Superior temporal gyrus (tissue), 1 donor: Measurements from ENCODE around the gene CACNA1H.

Experiments used
- DNase-seq: peaks from one replicate; pipeline ENCODE4 v3.0.0-alpha.2; 2016; ENCODE audit errors: extremely low spot score

CACNA1H gene

DNA sequence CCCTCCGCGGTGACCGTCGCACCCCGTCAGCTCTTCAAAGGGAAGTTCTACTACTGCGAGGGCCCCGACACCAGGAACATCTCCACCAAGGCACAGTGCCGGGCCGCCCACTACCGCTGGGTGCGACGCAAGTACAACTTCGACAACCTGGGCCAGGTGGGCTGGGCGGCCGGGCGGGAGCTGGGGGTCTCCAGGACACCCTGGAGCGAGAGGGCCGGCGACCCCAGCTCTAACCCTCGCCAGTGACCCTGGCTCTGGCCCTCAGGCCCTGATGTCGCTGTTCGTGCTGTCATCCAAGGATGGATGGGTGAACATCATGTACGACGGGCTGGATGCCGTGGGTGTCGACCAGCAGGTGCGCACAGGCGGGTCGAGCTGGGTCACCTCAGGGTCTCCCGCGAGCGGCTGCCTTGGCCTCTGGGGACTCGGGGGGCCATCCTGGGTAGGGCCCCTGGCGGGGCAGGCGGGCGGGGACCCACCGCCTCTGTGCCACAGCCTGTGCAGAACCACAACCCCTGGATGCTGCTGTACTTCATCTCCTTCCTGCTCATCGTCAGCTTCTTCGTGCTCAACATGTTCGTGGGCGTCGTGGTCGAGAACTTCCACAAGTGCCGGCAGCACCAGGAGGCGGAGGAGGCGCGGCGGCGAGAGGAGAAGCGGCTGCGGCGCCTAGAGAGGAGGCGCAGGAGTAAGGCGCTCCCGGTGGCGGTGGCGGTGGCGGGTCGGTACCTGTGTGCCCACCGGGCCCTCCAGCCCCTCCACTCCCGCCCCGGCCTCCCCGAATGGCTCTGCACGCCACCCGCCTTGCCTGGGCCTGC is 58.8 kb downstream of the CACNA1H start:
- DNase-seq = no peak

DNA sequence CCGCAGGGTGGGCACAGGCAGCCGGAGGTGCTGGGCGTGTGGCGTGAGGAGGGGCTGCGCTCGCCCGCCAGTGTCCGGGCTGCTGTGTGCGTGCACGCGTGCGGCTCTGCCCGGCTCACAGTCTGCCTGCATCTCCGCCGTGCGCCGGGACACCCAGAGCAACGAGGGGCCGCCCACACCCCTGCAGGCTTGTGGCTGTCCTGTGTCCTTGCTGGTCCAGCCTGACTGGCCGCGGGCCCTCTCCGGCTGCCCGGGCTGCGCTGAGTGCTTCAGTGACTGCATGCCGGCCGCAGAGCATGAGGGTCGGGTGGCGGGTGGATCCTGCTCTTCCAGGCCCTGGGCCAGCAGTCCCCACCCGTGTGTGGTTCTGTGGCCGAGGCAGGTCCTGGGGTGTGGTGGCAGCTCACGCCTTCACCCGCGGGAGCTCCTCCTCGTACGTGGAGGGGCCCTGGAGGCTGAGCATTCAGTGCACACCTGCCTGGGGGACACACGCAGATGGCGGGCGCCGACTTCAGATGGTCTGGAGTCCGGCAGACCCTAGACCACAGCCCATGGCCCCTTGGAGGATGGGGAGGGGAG is 59.8 kb downstream of the CACNA1H start:
- DNase-seq = no peak

DNA sequence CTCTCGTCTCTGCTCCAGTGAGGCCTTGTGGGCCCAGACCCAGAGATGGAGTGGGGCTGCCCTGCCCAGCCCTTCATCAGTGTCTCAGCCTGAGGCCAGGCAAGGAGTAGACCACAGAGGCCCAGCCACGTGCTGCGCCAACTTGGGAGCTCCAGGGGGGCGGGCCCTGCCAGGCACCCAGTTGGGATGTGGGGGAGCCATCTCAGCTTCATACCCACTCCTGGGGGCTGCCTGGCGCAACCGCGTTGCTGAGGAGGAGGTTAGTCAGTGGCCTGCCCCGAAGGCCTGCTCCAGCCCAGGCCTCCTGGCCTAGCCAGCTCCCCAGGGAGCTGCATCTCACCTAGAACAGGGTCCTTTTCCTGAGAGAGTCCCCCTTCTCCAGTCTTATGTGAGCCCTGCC is 60.3 kb downstream of the CACNA1H start:
- DNase-seq = no peak

DNA sequence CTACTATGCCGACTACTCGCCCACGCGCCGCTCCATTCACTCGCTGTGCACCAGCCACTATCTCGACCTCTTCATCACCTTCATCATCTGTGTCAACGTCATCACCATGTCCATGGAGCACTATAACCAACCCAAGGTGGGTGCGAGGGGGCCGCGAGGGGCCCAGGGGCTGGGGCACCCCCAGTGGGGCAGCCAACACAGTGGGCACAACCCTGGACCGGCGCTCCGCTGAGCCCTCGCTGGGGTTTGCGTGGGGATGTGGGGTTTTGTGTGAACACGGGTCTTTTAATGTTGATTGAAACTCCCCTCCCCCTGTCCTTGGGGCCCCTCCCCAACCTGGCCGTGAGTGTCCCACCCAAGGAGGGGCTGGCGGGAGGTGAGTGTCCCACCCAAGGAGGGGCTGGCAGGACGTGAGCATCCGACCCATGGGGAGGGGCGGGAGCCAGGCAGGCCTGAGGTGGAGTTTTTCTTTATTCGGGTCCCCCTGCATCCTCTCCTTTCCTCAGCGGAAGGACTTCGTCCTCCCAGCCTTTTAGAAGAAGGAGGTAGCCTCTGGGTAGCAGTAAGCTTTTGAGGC is 61.0 kb downstream of the CACNA1H start:
- no peak for DNase-seq

DNA sequence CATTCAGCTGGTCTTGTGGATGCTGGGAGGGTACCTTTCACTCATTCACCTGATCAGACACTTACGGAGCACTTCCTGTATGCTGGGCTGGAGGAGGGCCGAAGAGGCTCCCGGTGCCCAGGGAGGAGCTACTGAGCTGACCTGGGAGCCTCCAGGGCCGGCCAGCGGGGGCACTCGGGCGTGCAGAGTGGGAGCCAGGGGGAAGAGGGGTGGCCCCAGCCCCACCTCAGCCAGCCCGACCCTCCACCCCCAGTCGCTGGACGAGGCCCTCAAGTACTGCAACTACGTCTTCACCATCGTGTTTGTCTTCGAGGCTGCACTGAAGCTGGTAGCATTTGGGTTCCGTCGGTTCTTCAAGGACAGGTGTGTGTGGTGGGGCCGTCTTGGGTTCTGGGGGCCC is 61.8 kb downstream of the CACNA1H start:
- DNase-seq = no peak

DNA sequence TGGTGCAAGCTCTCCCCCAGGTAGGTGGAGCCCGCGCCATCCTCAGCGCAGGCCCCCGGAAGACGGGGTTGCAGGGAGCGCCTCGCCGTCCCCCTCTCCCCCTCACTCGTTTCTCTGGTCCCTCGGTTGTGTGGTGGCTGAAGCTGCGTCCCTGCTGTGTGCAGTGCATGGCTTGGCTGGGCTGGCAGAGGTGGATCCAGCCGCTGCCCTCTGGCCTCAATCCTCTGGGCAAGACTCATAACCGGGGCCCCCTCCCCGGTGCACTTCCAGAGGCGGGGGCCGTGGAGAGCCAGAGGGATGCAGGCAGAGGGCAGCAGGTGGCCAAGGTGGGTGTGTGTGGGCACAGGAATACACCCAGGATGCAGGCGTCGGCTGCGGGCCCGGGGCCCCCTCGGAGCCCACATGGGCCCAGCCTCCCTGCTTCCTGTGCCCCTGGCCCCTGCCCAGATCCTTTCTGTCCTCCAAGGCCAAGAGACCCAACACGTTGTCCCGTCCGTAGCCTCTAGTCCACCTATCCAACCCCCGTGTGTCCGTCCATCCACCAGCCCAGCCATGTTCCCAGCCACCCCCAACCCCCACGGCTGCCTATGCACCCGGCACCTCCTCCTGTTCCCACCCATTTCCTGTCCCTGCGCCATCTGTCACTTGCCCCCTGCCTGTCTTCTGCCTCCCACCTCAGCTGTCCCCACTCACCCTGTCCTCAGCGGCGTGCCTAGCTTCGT is 62.8 kb downstream of the CACNA1H start:
- DNase-seq = no peak

DNA sequence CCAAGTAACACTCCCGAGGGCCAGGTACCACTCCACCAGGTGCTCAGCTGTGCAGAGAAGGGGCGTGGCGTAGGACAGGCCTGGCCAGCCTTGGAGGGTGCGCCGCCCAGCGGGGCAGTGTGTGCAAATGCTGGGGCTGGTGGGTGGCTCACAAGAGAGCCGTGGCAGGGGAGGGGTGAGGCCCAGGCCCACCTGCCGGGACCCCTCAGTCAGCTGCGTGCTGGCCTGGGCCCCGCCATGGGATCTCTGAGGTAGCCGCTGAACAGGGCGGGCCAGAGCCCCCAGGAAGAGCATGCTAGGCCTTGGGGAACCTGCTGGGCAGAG is 63.4 kb downstream of the CACNA1H start:
- DNase-seq = no peak

DNA sequence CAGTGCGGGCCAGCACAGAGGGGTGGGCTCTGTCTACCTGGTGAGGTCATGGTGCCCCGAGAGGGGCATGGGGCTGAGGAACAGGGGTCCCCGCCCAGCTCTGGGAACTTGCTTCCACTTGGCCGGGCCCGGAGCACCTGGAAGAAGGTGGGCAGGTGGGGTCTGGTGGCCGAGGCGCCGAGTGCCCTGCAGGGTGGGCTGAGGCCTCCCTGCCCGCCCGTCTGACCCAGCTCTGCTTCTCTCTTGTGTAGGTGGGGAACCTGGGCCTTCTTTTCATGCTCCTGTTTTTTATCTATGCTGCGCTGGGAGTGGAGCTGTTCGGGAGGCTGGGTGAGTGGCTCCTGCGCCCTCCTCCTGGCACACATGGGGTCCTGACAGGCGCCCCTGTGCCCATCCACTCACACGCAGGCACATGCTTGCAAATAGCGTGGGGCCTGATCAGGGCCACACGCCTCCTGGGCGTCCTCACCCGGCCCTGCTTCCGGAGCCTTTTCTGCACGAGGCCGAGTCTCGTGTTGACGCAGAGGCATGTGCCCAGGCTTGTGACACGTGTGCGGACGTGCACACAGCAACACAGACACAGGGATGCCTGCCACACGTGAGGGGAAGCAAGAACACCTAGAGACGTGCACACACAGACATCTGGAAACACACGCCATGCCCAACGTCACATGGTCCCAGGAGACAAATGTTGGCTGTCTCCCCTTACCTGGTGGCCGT is 63.9 kb downstream of the CACNA1H start:
- DNase-seq = no peak

DNA sequence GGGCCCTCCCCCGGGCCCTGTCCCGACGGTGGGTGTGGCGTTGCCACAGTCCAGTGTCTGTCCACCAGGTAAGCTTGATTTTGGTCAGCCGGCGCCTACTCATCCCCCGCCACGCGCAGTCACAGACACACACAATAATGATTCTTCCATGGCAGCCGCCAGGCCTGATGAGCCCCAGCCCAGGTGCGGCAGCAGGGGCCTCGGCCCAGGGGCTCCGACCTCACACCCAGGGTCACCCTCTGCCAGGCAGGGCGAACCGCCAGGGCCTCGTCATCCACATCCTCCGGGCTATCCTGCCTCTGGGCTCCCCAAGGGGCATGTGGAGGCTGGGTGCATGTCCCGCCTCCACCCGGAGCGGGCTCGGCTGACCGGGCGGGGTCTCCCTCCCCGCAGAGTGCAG is 64.6 kb downstream of the CACNA1H start:
- DNase-seq = no peak

DNA sequence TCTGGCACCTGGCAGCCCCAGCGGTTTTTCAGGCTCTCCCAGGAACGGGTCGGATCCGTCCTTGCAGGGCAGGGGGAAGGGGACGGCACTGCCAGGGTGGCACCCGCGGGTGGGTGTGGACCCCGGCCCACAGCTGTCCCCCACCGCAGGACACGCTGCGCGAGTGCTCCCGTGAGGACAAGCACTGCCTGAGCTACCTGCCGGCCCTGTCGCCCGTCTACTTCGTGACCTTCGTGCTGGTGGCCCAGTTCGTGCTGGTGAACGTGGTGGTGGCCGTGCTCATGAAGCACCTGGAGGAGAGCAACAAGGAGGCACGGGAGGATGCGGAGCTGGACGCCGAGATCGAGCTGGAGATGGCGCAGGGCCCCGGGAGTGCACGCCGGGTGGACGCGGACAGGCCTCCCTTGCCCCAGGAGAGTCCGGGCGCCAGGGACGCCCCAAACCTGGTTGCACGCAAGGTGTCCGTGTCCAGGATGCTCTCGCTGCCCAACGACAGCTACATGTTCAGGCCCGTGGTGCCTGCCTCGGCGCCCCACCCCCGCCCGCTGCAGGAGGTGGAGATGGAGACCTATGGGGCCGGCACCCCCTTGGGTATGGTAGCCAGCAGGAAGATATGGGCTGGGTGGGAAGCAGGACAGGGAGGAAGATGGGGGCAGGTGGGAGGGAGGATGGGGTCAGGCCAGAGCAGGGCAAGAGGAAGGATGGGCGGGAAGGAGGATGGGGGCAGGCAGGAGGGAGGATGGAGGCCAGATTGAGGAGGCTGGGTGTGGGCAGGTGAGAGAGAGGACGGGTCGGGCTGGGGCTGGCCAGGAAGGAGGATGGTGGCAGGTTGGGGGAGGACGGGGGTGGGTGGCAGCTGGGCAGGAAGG is 65.4 kb downstream of the CACNA1H start:
- no peak for DNase-seq

DNA sequence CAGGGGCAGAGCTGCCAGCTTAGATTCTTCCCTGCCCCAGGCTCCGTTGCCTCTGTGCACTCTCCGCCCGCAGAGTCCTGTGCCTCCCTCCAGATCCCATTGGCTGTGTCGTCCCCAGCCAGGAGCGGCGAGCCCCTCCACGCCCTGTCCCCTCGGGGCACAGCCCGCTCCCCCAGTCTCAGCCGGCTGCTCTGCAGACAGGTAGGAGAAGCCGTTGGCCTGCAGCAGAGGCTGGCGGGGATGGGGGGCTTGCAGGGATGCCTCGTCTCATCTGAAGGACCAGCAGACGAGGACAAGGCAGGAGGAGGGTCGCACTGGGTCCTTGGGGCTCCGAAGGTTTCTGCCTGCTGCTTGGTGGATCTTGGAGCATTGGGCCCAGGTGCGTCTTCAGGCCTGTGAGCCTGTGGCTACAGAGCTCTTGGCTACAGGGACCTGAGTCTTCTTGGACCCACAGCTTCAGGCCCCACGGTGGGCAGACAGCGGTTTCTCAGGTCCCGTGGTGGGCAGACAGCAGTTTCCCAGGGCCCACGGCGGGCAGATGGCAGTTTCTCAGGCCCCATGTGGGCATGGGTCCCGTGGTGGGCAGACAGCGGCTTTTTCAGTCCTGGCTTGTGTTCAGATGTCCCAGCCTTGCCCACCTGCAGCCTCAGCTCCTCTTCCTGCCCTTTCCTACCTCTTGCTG is 66.2 kb downstream of the CACNA1H start:
- no peak for DNase-seq

DNA sequence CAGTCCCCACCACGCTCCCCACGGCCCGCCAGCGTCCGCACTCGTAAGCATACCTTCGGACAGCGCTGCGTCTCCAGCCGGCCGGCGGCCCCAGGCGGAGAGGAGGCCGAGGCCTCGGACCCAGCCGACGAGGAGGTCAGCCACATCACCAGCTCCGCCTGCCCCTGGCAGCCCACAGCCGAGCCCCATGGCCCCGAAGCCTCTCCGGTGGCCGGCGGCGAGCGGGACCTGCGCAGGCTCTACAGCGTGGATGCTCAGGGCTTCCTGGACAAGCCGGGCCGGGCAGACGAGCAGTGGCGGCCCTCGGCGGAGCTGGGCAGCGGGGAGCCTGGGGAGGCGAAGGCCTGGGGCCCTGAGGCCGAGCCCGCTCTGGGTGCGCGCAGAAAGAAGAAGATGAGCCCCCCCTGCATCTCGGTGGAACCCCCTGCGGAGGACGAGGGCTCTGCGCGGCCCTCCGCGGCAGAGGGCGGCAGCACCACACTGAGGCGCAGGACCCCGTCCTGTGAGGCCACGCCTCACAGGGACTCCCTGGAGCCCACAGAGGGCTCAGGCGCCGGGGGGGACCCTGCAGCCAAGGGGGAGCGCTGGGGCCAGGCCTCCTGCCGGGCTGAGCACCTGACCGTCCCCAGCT is 67.3 kb downstream of the CACNA1H start:
- no peak for DNase-seq

DNA sequence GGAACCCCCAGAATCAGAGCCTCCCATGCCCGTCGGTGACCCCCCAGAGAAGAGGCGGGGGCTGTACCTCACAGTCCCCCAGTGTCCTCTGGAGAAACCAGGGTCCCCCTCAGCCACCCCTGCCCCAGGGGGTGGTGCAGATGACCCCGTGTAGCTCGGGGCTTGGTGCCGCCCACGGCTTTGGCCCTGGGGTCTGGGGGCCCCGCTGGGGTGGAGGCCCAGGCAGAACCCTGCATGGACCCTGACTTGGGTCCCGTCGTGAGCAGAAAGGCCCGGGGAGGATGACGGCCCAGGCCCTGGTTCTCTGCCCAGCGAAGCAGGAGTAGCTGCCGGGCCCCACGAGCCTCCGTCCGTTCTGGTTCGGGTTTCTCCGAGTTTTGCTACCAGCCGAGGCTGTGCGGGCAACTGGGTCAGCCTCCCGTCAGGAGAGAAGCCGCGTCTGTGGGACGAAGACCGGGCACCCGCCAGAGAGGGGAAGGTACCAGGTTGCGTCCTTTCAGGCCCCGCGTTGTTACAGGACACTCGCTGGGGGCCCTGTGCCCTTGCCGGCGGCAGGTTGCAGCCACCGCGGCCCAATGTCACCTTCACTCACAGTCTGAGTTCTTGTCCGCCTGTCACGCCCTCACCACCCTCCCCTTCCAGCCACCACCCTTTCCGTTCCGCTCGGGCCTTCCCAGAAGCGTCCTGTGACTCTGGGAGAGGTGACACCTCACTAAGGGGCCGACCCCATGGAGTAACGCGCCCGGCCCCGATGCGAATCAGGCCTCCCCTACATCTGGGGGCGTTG is 68.1 kb downstream of the CACNA1H start:
- DNase-seq = no peak

DNA sequence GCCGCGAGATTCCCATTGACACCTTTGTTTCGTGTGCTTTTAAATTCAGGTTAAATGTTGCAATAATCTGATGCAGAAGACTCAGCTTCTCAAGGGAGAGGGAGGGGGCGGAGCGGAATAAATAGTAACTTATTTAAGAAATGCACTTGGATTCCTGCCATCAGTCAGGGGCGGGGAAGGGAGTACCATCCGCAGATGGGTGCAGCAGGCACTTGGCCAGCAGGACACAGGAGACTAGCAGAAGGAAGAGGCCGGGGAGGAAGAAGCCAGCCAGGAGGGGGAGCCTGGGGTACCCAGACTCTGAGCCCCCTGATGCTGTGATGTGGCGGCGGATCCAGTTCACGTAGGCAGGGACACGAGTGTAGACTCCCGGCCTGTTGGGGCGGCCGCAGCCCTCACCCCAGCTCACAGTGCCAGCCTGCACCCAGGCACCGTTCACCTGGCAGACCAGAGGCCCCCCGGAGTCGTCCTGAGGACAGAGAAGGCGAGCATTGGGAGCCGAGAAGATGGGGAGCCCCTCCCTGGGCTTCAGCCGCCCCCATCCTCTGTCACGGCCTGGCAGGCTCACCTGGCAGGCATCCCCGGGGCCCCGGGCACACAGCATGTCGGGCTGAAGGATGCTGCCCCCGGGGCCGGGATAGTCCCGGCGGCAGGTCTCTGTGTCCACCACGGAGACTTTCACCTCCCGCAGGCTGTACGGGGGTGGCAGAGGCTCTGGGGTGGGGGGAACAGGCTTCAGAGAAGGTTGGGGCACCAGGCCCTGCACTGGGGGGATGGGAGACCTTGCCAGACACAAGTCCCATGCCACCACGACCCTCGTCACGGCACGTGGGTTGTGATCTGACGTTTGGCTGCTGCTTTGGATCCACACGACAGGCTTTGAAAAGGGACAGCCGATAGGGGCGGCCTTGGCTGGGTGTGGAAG is 69.0 kb downstream of the CACNA1H start:
- peak; percentile 10 for DNase-seq

DNA sequence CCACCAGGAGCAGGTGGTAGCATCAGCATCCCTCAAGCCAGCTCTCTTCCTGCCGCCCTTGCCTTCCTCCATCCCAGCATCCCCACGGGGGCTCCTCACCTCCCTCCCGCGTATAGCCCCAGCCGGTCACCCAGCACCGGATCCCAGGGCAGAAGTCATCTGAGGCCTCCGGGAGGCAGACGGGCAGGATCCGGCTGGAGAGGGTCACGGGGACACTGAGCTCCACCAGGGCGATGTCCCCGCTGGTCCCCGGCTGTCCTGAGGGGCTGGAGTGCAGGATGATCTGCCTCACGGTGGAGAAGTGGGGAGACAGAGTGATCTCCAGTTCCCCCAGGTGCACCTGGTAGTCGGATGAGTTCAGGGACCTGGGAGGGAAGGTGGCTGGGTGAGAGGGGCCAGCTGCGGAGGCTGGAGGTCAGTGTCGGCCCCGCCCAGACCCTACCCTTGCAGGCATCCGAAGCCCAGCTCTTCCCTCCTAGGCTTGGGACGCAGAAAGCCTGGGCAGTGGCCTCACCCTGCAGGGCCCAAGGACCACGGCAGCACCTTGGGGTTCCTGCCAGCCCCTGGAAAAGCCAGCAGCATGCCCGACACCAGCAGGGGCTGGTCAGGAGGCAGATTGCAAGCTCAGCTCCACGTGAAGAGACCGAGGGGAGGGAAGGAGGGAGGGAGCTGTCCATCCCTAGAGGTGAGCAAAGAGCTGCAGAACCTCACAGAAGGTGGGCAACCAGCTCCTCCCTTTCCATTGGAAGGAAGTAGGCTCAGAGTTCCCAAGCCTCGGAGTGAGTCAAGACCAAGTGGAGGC is 69.8 kb downstream of the CACNA1H start:
- DNase-seq = no peak

DNA sequence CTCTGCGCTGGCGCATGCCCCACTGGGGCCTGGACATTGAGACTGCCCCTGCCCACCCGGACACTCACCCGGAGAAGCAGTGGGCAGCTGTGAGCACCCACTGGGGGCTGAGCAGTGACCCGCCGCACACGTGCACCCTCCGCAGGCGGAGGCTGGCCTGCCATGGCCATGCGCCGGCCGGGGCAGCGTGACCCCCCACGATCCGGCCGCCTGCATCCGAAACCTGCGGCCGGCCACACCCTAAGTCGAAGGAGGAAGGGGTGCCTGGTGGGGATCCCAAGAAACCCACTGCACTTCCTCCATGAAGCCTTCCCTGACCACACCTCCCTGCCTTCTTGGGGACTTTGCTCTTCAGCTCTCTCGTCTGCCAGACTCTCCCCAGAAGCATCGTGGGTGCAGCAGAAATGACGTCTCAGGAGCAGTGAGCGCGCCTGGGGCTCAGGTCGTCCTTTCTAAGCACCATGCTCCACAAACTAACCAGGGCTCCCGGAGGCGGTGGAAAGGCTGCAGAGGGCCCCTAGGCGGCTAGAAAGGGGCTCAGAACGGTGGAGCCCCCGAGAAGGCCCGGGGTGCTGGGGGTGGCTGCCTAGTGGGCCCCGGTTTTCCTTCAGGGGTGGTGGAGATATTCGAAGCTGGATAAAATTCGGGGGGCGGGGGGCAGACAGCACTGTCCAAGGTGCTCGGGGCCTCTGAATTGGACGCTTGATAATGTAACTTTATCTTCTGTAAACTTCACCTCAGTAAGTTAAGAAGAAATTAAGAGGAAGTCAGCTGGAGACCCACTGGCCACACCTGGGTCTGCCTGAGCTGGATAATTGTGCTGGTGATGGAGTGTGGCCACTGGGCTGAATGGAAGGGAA is 70.7 kb downstream of the CACNA1H start:
- DNase-seq = no peak
